ENCODE measurements around the gene SULF2.

SULF2 gene

GRCh38 chr20:47765691-47766594 lies 19.3 kb downstream of the SULF2 start:
- no peak for TF ChIP-seq CTCF (conservative IDR thresholded peaks at IDR 0.05; ENCODE audit: low read depth, low read length)
- no peak for DNase-seq (ENCODE audit: low read depth)
- no peak overlapping the region for H3K4me3 ChIP-seq (ENCODE audit: low read length)

- DNase-seq (ENCODE audit: low read depth), result no peak
- TF ChIP-seq CTCF (conservative IDR thresholded peaks at IDR 0.05; ENCODE audit: low read depth, low read length), result no peak
These were observed 20.0 kb downstream of the SULF2 start for GRCh38 chr20:47765271-47765670.

GRCh38 chr20:47764154-47764733 lies 21.0 kb downstream of the SULF2 start:
- TF ChIP-seq CTCF (conservative IDR thresholded peaks at IDR 0.05; ENCODE audit: low read depth, low read length), result no peak
- H3K4me3 ChIP-seq (ENCODE audit: low read length), result no peak overlapping the region
- no peak for DNase-seq (ENCODE audit: low read depth)

More at GRCh38 chr20:47765271-47765670, 20.0 kb downstream of the SULF2 start:
- no peak overlapping the region for H3K4me3 ChIP-seq (ENCODE audit: low read length)

- TF ChIP-seq CTCF (conservative IDR thresholded peaks at IDR 0.05; ENCODE audit: low read depth, low read length), result no peak
- no peak overlapping the region for H3K4me3 ChIP-seq (ENCODE audit: low read length)
- DNase-seq (ENCODE audit: low read depth), result no peak
These were observed 22.5 kb downstream of the SULF2 start for GRCh38 chr20:47762699-47763268.

GRCh38 chr20:47761482-47762047 lies 23.7 kb downstream of the SULF2 start:
- H3K4me3 ChIP-seq (ENCODE audit: low read length), result no peak overlapping the region
- DNase-seq (ENCODE audit: low read depth), result no peak
- TF ChIP-seq CTCF (conservative IDR thresholded peaks at IDR 0.05; ENCODE audit: low read depth, low read length), result no peak

GRCh38 chr20:47760686-47761481 lies 24.4 kb downstream of the SULF2 start:
- DNase-seq (ENCODE audit: low read depth), result no peak
- no peak for TF ChIP-seq CTCF (conservative IDR thresholded peaks at IDR 0.05; ENCODE audit: low read depth, low read length)
- no peak overlapping the region for H3K4me3 ChIP-seq (ENCODE audit: low read length)
